Esophagus squamous epithelium (tissue), 4 donors: ENCODE data around the gene MAGEB4.

ENCODE experiments used
- POLR2A ChIP-seq, 4 donors: fragments of 450-650 bp; IDR thresholded peaks; one replicate each; pipeline ENCODE4 v1.6.1; 2017; ENCODE audit warnings: antibody characterized with exemption in 4 of 4, mild to moderate bottlenecking in 4 of 4, moderate library complexity in 3 of 4
- TF ChIP-seq, protein P1 (sequence below), 6 experiments: fragments of 450-650 bp in 4 of 6; fragments of 200-600 bp in 2 of 6; sonication (generic) in 2 of 6; IDR thresholded peaks; one replicate each; pipeline ENCODE4 v1.5.1; 2016 to 2019; ENCODE audit warnings: antibody characterized with exemption in 6 of 6, mild to moderate bottlenecking in 4 of 6, moderate library complexity in 4 of 6

DNA sequence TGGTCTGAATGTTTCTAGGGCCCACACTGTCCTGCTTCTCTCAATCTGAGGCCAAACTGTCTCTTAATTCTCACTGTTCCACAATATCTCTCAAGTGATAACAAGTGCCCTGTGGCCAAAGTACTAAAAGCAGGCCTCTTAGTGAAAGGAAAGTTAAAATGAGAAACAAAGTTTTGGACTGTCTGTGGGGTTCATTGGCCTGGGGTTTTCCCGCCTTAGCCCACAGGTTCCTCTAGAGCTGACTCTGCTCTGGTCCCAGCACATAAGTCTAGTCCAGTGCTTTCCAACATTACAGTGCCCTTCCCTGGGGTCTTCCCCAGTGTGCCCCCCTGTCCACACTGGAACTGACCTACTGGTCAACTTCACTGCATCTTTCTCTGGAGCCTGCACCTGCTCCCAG lies 11.5 kb downstream of the MAGEB4 start:
- TF ChIP-seq, protein P1, sequence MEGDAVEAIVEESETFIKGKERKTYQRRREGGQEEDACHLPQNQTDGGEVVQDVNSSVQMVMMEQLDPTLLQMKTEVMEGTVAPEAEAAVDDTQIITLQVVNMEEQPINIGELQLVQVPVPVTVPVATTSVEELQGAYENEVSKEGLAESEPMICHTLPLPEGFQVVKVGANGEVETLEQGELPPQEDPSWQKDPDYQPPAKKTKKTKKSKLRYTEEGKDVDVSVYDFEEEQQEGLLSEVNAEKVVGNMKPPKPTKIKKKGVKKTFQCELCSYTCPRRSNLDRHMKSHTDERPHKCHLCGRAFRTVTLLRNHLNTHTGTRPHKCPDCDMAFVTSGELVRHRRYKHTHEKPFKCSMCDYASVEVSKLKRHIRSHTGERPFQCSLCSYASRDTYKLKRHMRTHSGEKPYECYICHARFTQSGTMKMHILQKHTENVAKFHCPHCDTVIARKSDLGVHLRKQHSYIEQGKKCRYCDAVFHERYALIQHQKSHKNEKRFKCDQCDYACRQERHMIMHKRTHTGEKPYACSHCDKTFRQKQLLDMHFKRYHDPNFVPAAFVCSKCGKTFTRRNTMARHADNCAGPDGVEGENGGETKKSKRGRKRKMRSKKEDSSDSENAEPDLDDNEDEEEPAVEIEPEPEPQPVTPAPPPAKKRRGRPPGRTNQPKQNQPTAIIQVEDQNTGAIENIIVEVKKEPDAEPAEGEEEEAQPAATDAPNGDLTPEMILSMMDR (IDR thresholded peaks at IDR 0.05), result no peak
- no peak for TF ChIP-seq POLR2A (IDR thresholded peaks at IDR 0.05)
